Stimulated activated naive CD8-positive, alpha-beta T cell treated with anti-CD3 and anti-CD28 coated beads, Interleukin-15, Interleukin-2, amounts not matched to agents 100 ng/mL and 50 ng/mL, for 24 hours (primary cell): ENCODE results near the gene SPANXN4.

Experiments
- H3K27ac Mint-ChIP-seq: one replicate; pipeline ENCODE4 v1.8.0; 2021; ENCODE audit warnings: mild to moderate bottlenecking, mixed read lengths
- H3K27me3 Mint-ChIP-seq: one replicate; pipeline ENCODE4 v1.8.0; 2021; ENCODE audit warnings: mixed read lengths
- H3K36me3 Mint-ChIP-seq: one replicate; pipeline ENCODE4 v1.8.0; 2021; ENCODE audit warnings: low read depth, mixed read lengths
- H3K4me1 Mint-ChIP-seq: one replicate; pipeline ENCODE4 v1.8.0; 2021; ENCODE audit warnings: low read depth, mixed read lengths
- H3K4me3 Mint-ChIP-seq: one replicate; pipeline ENCODE4 v1.8.0; 2021; ENCODE audit warnings: mild to moderate bottlenecking, mixed read lengths
- H3K9me3 Mint-ChIP-seq: one replicate; pipeline ENCODE4 v1.8.0; 2021; ENCODE audit warnings: mixed read lengths

Gene SPANXN4

GRCh38 chrX:143025628-143026027, at the start of gene SPANXN4:
Gene SPANXN4, plus strand, starts transcription at chrX:143025928. Its CDS starts 87 bp downstream, at chrX:143026015.
- no peak within 1 kb of the TSS for H3K27ac Mint-ChIP-seq

GRCh38 chrX:142977128-142977914, 48.4 kb upstream of the SPANXN4 start:
- Mint-ChIP-seq H3K27ac (no peak overlapping the region), H3K4me1 (no peaks in the 10 kb centered on the region), H3K4me3 (no peak overlapping the region), H3K27me3 (no peaks in the 10 kb centered on the region), H3K9me3 (no peaks in the 10 kb centered on the region), H3K36me3 (no peaks in the 10 kb centered on the region)

More at GRCh38 chrX:143025628-143026027, at the start of gene SPANXN4:
- H3K27me3 Mint-ChIP-seq = no peaks in the 10 kb centered on the region
- peaks cover under 1% of the 10 kb centered on the region for H3K9me3 Mint-ChIP-seq
- no peaks in the 10 kb centered on the region for H3K36me3 Mint-ChIP-seq
- no peaks in the 10 kb centered on the region for H3K4me1 Mint-ChIP-seq
- no peak within 1 kb of the TSS for H3K4me3 Mint-ChIP-seq

GRCh38 chrX:142978130-142978684, 47.5 kb upstream of the SPANXN4 start:
- Mint-ChIP-seq H3K4me3 (no peak overlapping the region), H3K9me3 (no peaks in the 10 kb centered on the region), H3K36me3 (no peaks in the 10 kb centered on the region), H3K27me3 (no peaks in the 10 kb centered on the region), H3K4me1 (no peaks in the 10 kb centered on the region), H3K27ac (no peak overlapping the region)

GRCh38 chrX:142982679-142983078, 43.0 kb upstream of the SPANXN4 start:
- Mint-ChIP-seq H3K4me3 (no peak overlapping the region), H3K4me1 (no peaks in the 10 kb centered on the region), H3K9me3 (peaks cover 3% of the 10 kb centered on the region), H3K27me3 (no peaks in the 10 kb centered on the region), H3K27ac (no peak overlapping the region), H3K36me3 (no peaks in the 10 kb centered on the region)

GRCh38 chrX:142994988-142995387, 30.7 kb upstream of the SPANXN4 start:
- Mint-ChIP-seq H3K27ac (no peak overlapping the region), H3K36me3 (no peaks in the 10 kb centered on the region), H3K4me3 (no peak overlapping the region), H3K27me3 (no peaks in the 10 kb centered on the region), H3K4me1 (no peaks in the 10 kb centered on the region), H3K9me3 (peaks cover 5% of the 10 kb centered on the region)

- Mint-ChIP-seq H3K27ac (no peak overlapping the region), H3K9me3 (peaks cover 8% of the 10 kb centered on the region), H3K36me3 (no peaks in the 10 kb centered on the region), H3K27me3 (no peaks in the 10 kb centered on the region), H3K4me1 (no peaks in the 10 kb centered on the region), H3K4me3 (no peak overlapping the region)
Observed at GRCh38 chrX:142998447-142999198, 27.1 kb upstream of the SPANXN4 start.

- Mint-ChIP-seq H3K27ac (no peak overlapping the region), H3K27me3 (no peaks in the 10 kb centered on the region), H3K36me3 (no peaks in the 10 kb centered on the region), H3K4me3 (no peak overlapping the region), H3K9me3 (peaks cover 5% of the 10 kb centered on the region), H3K4me1 (no peaks in the 10 kb centered on the region)
Observed at GRCh38 chrX:142999199-142999701, 26.5 kb upstream of the SPANXN4 start.

- Mint-ChIP-seq H3K27me3 (no peaks in the 10 kb centered on the region), H3K27ac (no peak overlapping the region), H3K4me1 (no peaks in the 10 kb centered on the region), H3K4me3 (no peak overlapping the region), H3K36me3 (no peaks in the 10 kb centered on the region), H3K9me3 (peaks cover 3% of the 10 kb centered on the region)
Observed at GRCh38 chrX:143002206-143002605, 23.5 kb upstream of the SPANXN4 start.

GRCh38 chrX:143017272-143017671, 8.5 kb upstream of the SPANXN4 start:
- H3K9me3 Mint-ChIP-seq = peaks cover 6% of the 10 kb centered on the region
- H3K27ac Mint-ChIP-seq = no peak overlapping the region
- no peaks in the 10 kb centered on the region for H3K27me3 Mint-ChIP-seq
- H3K4me3 Mint-ChIP-seq = no peak overlapping the region
- H3K36me3 Mint-ChIP-seq = no peaks in the 10 kb centered on the region
- H3K4me1 Mint-ChIP-seq = no peaks in the 10 kb centered on the region

GRCh38 chrX:143027275-143027674, 1.5 kb downstream of the SPANXN4 start:
- H3K36me3 Mint-ChIP-seq = no peaks in the 10 kb centered on the region
- H3K9me3 Mint-ChIP-seq = peaks cover 4% of the 10 kb centered on the region

GRCh38 chrX:143047511-143047910, 21.8 kb downstream of the SPANXN4 start:
- Mint-ChIP-seq H3K4me1 (no peaks in the 10 kb centered on the region), H3K4me3 (no peak overlapping the region), H3K27me3 (no peaks in the 10 kb centered on the region), H3K36me3 (no peaks in the 10 kb centered on the region), H3K9me3 (peaks cover 3% of the 10 kb centered on the region), H3K27ac (no peak overlapping the region)

More at GRCh38 chrX:143027275-143027674, 1.5 kb downstream of the SPANXN4 start:
- H3K27ac Mint-ChIP-seq = no peak overlapping the region
- no peaks in the 10 kb centered on the region for H3K27me3 Mint-ChIP-seq
- H3K4me1 Mint-ChIP-seq = no peaks in the 10 kb centered on the region
- H3K4me3 Mint-ChIP-seq = no peak overlapping the region

GRCh38 chrX:143058120-143058519, 32.4 kb downstream of the SPANXN4 start:
- no peaks in the 10 kb centered on the region for H3K9me3 Mint-ChIP-seq
- H3K4me1 Mint-ChIP-seq = no peaks in the 10 kb centered on the region
- no peak overlapping the region for H3K4me3 Mint-ChIP-seq

GRCh38 chrX:143081231-143081630, 55.5 kb downstream of the SPANXN4 start:
- H3K27ac Mint-ChIP-seq = no peak overlapping the region
- no peak overlapping the region for H3K4me3 Mint-ChIP-seq
- peaks cover 3% of the 10 kb centered on the region for H3K9me3 Mint-ChIP-seq
- H3K4me1 Mint-ChIP-seq = no peaks in the 10 kb centered on the region
- H3K27me3 Mint-ChIP-seq = no peaks in the 10 kb centered on the region
- H3K36me3 Mint-ChIP-seq = no peaks in the 10 kb centered on the region

More at GRCh38 chrX:143058120-143058519, 32.4 kb downstream of the SPANXN4 start:
- H3K36me3 Mint-ChIP-seq = no peaks in the 10 kb centered on the region
- no peak overlapping the region for H3K27ac Mint-ChIP-seq
- no peaks in the 10 kb centered on the region for H3K27me3 Mint-ChIP-seq

- no peaks in the 10 kb centered on the region for H3K4me1 Mint-ChIP-seq
- H3K27me3 Mint-ChIP-seq = no peaks in the 10 kb centered on the region
- H3K9me3 Mint-ChIP-seq = peaks cover 3% of the 10 kb centered on the region
- no peak overlapping the region for H3K27ac Mint-ChIP-seq
- H3K36me3 Mint-ChIP-seq = no peaks in the 10 kb centered on the region
- H3K4me3 Mint-ChIP-seq = no peak overlapping the region
Observed at GRCh38 chrX:143082537-143082936, 56.8 kb downstream of the SPANXN4 start.
